Chondrocyte (in vitro differentiated cells): ENCODE measurements around the gene NFIX. TPM values are rescaled to one million over a fixed set of nuclear protein-coding genes. Genes with fewer than 3 reads are reported as not detected.

ENCODE experiments used
- DNase-seq: peaks from one replicate; pipeline ENCODE4 v3.0.0; 2021; ENCODE audit warnings: mixed read lengths, low spot score
- H3K27ac Mint-ChIP-seq: one replicate; pipeline ENCODE4 v1.8.0; 2021; ENCODE audit warnings: mild to moderate bottlenecking, moderate library complexity, mixed read lengths; ENCODE audit not compliant: unreplicated experiment
- H3K27me3 Mint-ChIP-seq: 2 replicates; pipeline ENCODE4 v1.8.0; 2021; ENCODE audit warnings: low read depth, mixed read lengths
- H3K36me3 Mint-ChIP-seq: 2 replicates; pipeline ENCODE4 v1.8.0; 2021; ENCODE audit warnings: low read depth, mixed read lengths
- H3K4me1 Mint-ChIP-seq: 2 replicates; pipeline ENCODE4 v1.8.0; 2021; ENCODE audit warnings: low read depth, mild to moderate bottlenecking, mixed read lengths
- H3K4me3 Mint-ChIP-seq: one replicate; pipeline ENCODE4 v1.8.0; 2021; ENCODE audit warnings: mild to moderate bottlenecking, moderate library complexity, mixed read lengths; ENCODE audit not compliant: unreplicated experiment
- H3K9me3 Mint-ChIP-seq: 2 replicates; pipeline ENCODE4 v1.8.0; 2021; ENCODE audit warnings: low read depth, mixed read lengths
- CTCF ChIP-seq: fragments of 200-600 bp; sonication (generic); IDR thresholded peaks from 2 replicates; pipeline ENCODE4 v1.5.0; 2021; ENCODE audit warnings: antibody characterized with exemption, mild to moderate bottlenecking, moderate library complexity
- total RNA-seq: library from RNA; stranded (reverse); gene quantifications from 3 replicates; pipeline ENCODE4 v1.2.1, GENCODE V29; 2021

The NFIX gene
- total RNA-seq, 1 donor from 2014 or later: 98.9 TPM

GRCh38 chr19:13079542-13079986 lies 84.3 kb downstream of the NFIX start:
- peak; percentile 9 for TF ChIP-seq CTCF
- peaks cover 40% of the 10 kb centered on the region for H3K4me1 Mint-ChIP-seq
- no peak for DNase-seq
- peaks cover 23% of the 10 kb centered on the region for H3K36me3 Mint-ChIP-seq
- H3K4me3 Mint-ChIP-seq: no peak overlapping the region
- H3K27me3 Mint-ChIP-seq: no peaks in the 10 kb centered on the region
- no peaks in the 10 kb centered on the region for H3K9me3 Mint-ChIP-seq
- peak overlapping the region; percentile 45 for H3K27ac Mint-ChIP-seq

GRCh38 chr19:13082192-13083007 lies 87.1 kb downstream of the NFIX start:
- Mint-ChIP-seq H3K36me3 (peaks cover 29% of the 10 kb centered on the region), H3K27me3 (peaks cover 2% of the 10 kb centered on the region), H3K4me1 (peaks cover 47% of the 10 kb centered on the region), H3K4me3 (no peak overlapping the region), H3K27ac (peak overlapping the region; percentile 89), H3K9me3 (no peaks in the 10 kb centered on the region)
- no peak for DNase-seq
- TF ChIP-seq CTCF: peak; percentile 82

- H3K9me3 Mint-ChIP-seq: no peaks in the 10 kb centered on the region
- no peak for TF ChIP-seq CTCF
- peak overlapping the region; percentile 89 for H3K27ac Mint-ChIP-seq
- peaks cover 2% of the 10 kb centered on the region for H3K27me3 Mint-ChIP-seq
- H3K4me1 Mint-ChIP-seq: peaks cover 47% of the 10 kb centered on the region
- DNase-seq: no peak
- peaks cover 29% of the 10 kb centered on the region for H3K36me3 Mint-ChIP-seq
- H3K4me3 Mint-ChIP-seq: no peak overlapping the region
These were observed 87.7 kb downstream of the NFIX start for GRCh38 chr19:13083008-13083404.

- H3K4me1 Mint-ChIP-seq: peaks cover 47% of the 10 kb centered on the region
- no peak for DNase-seq
- H3K4me3 Mint-ChIP-seq: no peak overlapping the region
- no peak for TF ChIP-seq CTCF
- peaks cover 2% of the 10 kb centered on the region for H3K27me3 Mint-ChIP-seq
- no peak overlapping the region for H3K27ac Mint-ChIP-seq
- H3K9me3 Mint-ChIP-seq: no peaks in the 10 kb centered on the region
- peaks cover 31% of the 10 kb centered on the region for H3K36me3 Mint-ChIP-seq
These were observed 88.4 kb downstream of the NFIX start for GRCh38 chr19:13083627-13084026.

GRCh38 chr19:13085666-13086065 lies 90.4 kb downstream of the NFIX start:
- Mint-ChIP-seq H3K27ac (no peak overlapping the region), H3K27me3 (peaks cover 2% of the 10 kb centered on the region), H3K36me3 (peaks cover 30% of the 10 kb centered on the region), H3K9me3 (no peaks in the 10 kb centered on the region), H3K4me1 (peaks cover 40% of the 10 kb centered on the region), H3K4me3 (no peak overlapping the region)
- TF ChIP-seq CTCF: no peak
- no peak for DNase-seq
